A673 (cell line): Measurements from ENCODE around the gene TBC1D19.

Experiments used
- CTCF ChIP-seq: fragments of 300-800, 200-600 bp; sonication (generic); conservative IDR thresholded peaks from 2 replicates; pipeline ENCODE4 v1.5.1; 2017; ENCODE audit warnings: low read depth, mild to moderate bottlenecking, antibody characterized with exemption, low read length, moderate library complexity, mixed read lengths
- EZH2 ChIP-seq: fragments of 200-600 bp; sonication (generic); IDR thresholded peaks from 2 replicates; pipeline ENCODE4 v1.6.1; 2017; ENCODE audit warnings: borderline replicate concordance, low read depth, mild to moderate bottlenecking, mixed read lengths, antibody characterized with exemption, low read length; ENCODE audit not compliant: poor library complexity, severe bottlenecking

- TF ChIP-seq CTCF (no peak), EZH2 (no peak)
Measured at GRCh38 chr4:26700110-26700509, 116.2 kb downstream of the TBC1D19 start.
